ENCODE results near the gene COPG1. TPM values are rescaled to one million over a fixed set of nuclear protein-coding genes. Genes with fewer than 3 reads are reported as not detected.
"Not testable (repeated sequence)": the region's sequence is repeated elsewhere in the genome, so short reads cannot be mapped to it uniquely, and the experiment has no call there.

The COPG1 gene
- total RNA-seq, 4 donors from 2014 or later: 55.6 to 89.1 (median 70.4) TPM

- no peak overlapping the region for H3K27ac ChIP-seq (replicated peaks in 1 of 4)
- no peak for DNase-seq (ENCODE audit: extremely low spot score)
- H3K4me3 ChIP-seq: no peak overlapping the region
- WGBS: 92% methylated on average over 3 of the region's 3 CpGs
- no peaks in the 10 kb centered on the region for H3K27me3 ChIP-seq
- no peaks in the 10 kb centered on the region for H3K4me1 ChIP-seq
- H3K9me3 ChIP-seq: no peaks in the 10 kb centered on the region
- H3K36me3 ChIP-seq: peaks cover 90 to 100% (median 99%) of the 10 kb centered on the region in 4 donors
- intact Hi-C loops (cut with DNase I): no loop called here
- TF ChIP-seq POLR2AphosphoS5 (IDR thresholded peaks at IDR 0.05) (no peak), POLR2A (IDR thresholded peaks at IDR 0.05; ENCODE audit: low read depth) (no peak), EP300 (IDR thresholded peaks at IDR 0.05) (no peak), CTCF (IDR thresholded peaks at IDR 0.05) (no peak)
Measured at GRCh38 chr3:129261894-129262293, 12.5 kb downstream of the COPG1 start.

GRCh38 chr3:129263161-129263910, 13.9 kb downstream of the COPG1 start:
- peaks cover 90 to 100% (median 99%) of the 10 kb centered on the region in 4 donors for H3K36me3 ChIP-seq
- no peaks in the 10 kb centered on the region for H3K9me3 ChIP-seq
- H3K4me1 ChIP-seq: no peaks in the 10 kb centered on the region
- no peak overlapping the region for H3K4me3 ChIP-seq
- TF ChIP-seq POLR2A (IDR thresholded peaks at IDR 0.05; ENCODE audit: low read depth) (no peak), POLR2AphosphoS5 (IDR thresholded peaks at IDR 0.05) (no peak), CTCF (IDR thresholded peaks at IDR 0.05) (no peak), EP300 (IDR thresholded peaks at IDR 0.05) (no peak)
- H3K27me3 ChIP-seq: no peaks in the 10 kb centered on the region
- H3K27ac ChIP-seq (replicated peaks in 1 of 4): no peak overlapping the region
- intact Hi-C loops (cut with DNase I): no loop called here
- DNase-seq (ENCODE audit: extremely low spot score): no peak
- WGBS: 90% methylated on average over 5 of the region's 6 CpGs

- 93% methylated on average over 6 of the region's 6 CpGs for WGBS
Measured at GRCh38 chr3:129264994-129265393, 15.6 kb downstream of the COPG1 start.

GRCh38 chr3:129266651-129267050, 17.2 kb downstream of the COPG1 start:
- Histone ChIP-seq H3K27ac (replicated peaks in 1 of 4) (no peak overlapping the region), H3K4me3 (no peak overlapping the region), H3K4me1 (no peaks in the 10 kb centered on the region), H3K27me3 (no peaks in the 10 kb centered on the region), H3K36me3 (peaks cover 93 to 100% (median 100%) of the 10 kb centered on the region in 4 donors), H3K9me3 (no peaks in the 10 kb centered on the region)
- 91% methylated on average over 4 of the region's 4 CpGs for WGBS
- no peak for TF ChIP-seq EP300 (IDR thresholded peaks at IDR 0.05)
- TF ChIP-seq POLR2AphosphoS5 (IDR thresholded peaks at IDR 0.05): no peak
- intact Hi-C loops (cut with DNase I): no loop called here
- DNase-seq (ENCODE audit: extremely low spot score): no peak

More at GRCh38 chr3:129264994-129265393, 15.6 kb downstream of the COPG1 start:
- H3K27me3 ChIP-seq; H3K4me1 ChIP-seq; intact Hi-C loops (cut with DNase I); H3K9me3 ChIP-seq; H3K27ac ChIP-seq (replicated peaks in 1 of 4); DNase-seq (ENCODE audit: extremely low spot score); H3K4me3 ChIP-seq: not testable (repeated sequence)
- peaks cover 94 to 100% (median 100%) of the 10 kb centered on the region in 4 donors for H3K36me3 ChIP-seq

GRCh38 chr3:129268396-129268795, 19.0 kb downstream of the COPG1 start:
- H3K4me1 ChIP-seq: no peaks in the 10 kb centered on the region
- DNase-seq (ENCODE audit: extremely low spot score): no peak
- no peaks in the 10 kb centered on the region for H3K9me3 ChIP-seq
- H3K27ac ChIP-seq (replicated peaks in 1 of 4): no peak overlapping the region
- H3K4me3 ChIP-seq: no peak overlapping the region
- WGBS: 96% methylated on average over 4 of the region's 4 CpGs
- intact Hi-C loops (cut with DNase I): no loop called here
- peaks cover 98 to 100% (median 100%) of the 10 kb centered on the region in 4 donors for H3K36me3 ChIP-seq
- no peaks in the 10 kb centered on the region for H3K27me3 ChIP-seq
- TF ChIP-seq POLR2AphosphoS5 (IDR thresholded peaks at IDR 0.05) (no peak), EP300 (IDR thresholded peaks at IDR 0.05) (no peak), POLR2A (IDR thresholded peaks at IDR 0.05; ENCODE audit: low read depth) (no peak), CTCF (IDR thresholded peaks at IDR 0.05) (no peak)
